ENCODE results near the gene CAPN3. TPM values are rescaled to one million over a fixed set of nuclear protein-coding genes. Genes with fewer than 3 reads are reported as not detected.

The CAPN3 gene
- total RNA-seq, 1 donor: 3.0 TPM

GRCh38 chr15:42392309-42393024 lies 33.2 kb downstream of the CAPN3 start:
- no peak for DNase-seq (ENCODE audit: low read depth in 2 of 3, low spot score in 2 of 3)

DNA sequence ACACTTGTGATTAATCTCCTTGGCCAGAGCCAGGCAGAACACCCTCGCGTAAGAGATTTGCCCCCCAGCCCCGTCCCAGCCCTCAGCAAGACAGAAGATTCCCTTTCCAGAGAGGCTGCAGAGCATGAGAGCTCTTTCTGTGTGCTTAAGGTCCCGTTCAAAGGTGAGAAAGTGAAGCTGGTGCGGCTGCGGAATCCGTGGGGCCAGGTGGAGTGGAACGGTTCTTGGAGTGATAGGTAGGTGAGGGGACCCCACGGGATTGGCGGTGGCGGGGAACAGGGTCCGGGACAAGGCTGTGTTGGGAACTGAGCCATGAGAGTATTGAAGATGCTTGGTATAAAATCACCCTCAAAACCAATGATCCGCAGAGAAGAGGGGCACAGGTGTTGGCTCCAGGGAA lies 34.8 kb downstream of the CAPN3 start:
- DNase-seq (ENCODE audit: low read depth in 2 of 3, low spot score in 2 of 3): no peak

GRCh38 chr15:42395838-42396237 lies 36.5 kb downstream of the CAPN3 start:
- no peak for DNase-seq (ENCODE audit: low read depth in 2 of 3, low spot score in 2 of 3)

- no peak for DNase-seq (ENCODE audit: low read depth in 2 of 3, low spot score in 2 of 3)
Measured at GRCh38 chr15:42401544-42402454, 42.5 kb downstream of the CAPN3 start.

GRCh38 chr15:42402455-42403205 lies 43.3 kb downstream of the CAPN3 start:
- no peak for DNase-seq (ENCODE audit: low read depth in 2 of 3, low spot score in 2 of 3)

- DNase-seq (ENCODE audit: low read depth in 2 of 3, low spot score in 2 of 3): no peak
Measured at GRCh38 chr15:42403389-42403788, 44.1 kb downstream of the CAPN3 start.

- DNase-seq (ENCODE audit: low read depth in 2 of 3, low spot score in 2 of 3): no peak
Measured at GRCh38 chr15:42404461-42405235, 45.3 kb downstream of the CAPN3 start.

- DNase-seq (ENCODE audit: low read depth in 2 of 3, low spot score in 2 of 3): no peak
Measured at GRCh38 chr15:42405863-42406482, 46.7 kb downstream of the CAPN3 start.

- DNase-seq (ENCODE audit: low read depth in 2 of 3, low spot score in 2 of 3): no peak
Measured at GRCh38 chr15:42408178-42408577, 48.9 kb downstream of the CAPN3 start.

DNA sequence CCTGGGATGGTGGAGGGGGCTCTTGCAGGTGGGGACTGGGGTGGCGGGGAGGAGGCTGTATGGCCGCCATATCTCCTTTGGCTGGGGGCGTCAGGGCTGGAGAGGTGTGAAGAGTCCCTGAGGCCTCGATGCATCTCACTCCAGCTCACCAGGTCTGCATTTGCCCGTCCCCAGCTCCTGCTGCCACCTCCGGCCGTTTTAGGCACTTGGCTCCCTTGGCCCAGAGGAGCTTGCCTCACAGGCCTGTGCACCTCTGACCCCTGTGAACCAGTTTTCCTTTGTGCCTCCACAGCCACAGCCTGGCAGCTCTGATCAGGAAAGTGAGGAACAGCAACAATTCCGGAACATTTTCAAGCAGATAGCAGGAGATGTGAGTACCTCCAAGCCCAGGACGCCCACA lies 49.7 kb downstream of the CAPN3 start:
- DNase-seq (ENCODE audit: low read depth in 2 of 3, low spot score in 2 of 3): no peak

- no peak for DNase-seq (ENCODE audit: low read depth in 2 of 3, low spot score in 2 of 3)
Measured at GRCh38 chr15:42411884-42412283, 52.6 kb downstream of the CAPN3 start.

- DNase-seq (ENCODE audit: low read depth in 2 of 3, low spot score in 2 of 3): no peak
Measured at GRCh38 chr15:42413920-42414319, 54.6 kb downstream of the CAPN3 start.

GRCh38 chr15:42419369-42419768 lies 60.1 kb downstream of the CAPN3 start:
- DNase-seq (ENCODE audit: low read depth in 2 of 3, low spot score in 2 of 3): no peak

- DNase-seq (ENCODE audit: low read depth in 2 of 3, low spot score in 2 of 3): no peak
Measured at GRCh38 chr15:42421376-42421775, 62.1 kb downstream of the CAPN3 start.

GRCh38 chr15:42427429-42428223 lies 68.3 kb downstream of the CAPN3 start:
- no peak for DNase-seq (ENCODE audit: low read depth in 2 of 3, low spot score in 2 of 3)

- DNase-seq (ENCODE audit: low read depth in 2 of 3, low spot score in 2 of 3): no peak
Measured at GRCh38 chr15:42444415-42445063, 85.2 kb downstream of the CAPN3 start.

GRCh38 chr15:42445551-42445950 lies 86.2 kb downstream of the CAPN3 start:
- DNase-seq (ENCODE audit: low read depth in 2 of 3, low spot score in 2 of 3): no peak

- no peak for DNase-seq (ENCODE audit: low read depth in 2 of 3, low spot score in 2 of 3)
Measured at GRCh38 chr15:42447599-42447998, 88.3 kb downstream of the CAPN3 start.

DNA sequence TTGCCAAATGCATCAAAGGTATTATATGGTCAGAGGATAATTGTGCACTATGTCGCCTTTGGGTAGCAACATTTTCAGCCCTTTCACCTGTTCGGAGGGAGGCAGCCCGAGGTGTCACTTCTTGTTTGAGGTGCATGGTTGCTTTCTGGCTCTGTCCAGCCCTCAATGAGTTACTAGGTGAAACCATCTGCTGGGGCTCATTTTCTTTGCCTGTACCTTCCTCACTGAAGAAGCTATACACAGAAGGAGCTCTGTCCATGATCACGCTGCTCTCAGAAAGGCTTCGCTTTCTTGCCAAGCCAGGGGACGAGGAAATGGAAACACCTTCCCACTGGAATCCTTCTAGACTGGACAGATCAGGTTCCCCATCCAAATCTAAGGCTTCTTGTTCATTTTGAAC lies 89.0 kb downstream of the CAPN3 start:
- DNase-seq (ENCODE audit: low read depth in 2 of 3, low spot score in 2 of 3): no peak
